Stomach (tissue), 4 donors: ENCODE measurements around the gene LUZP1.

Experiments
- POLR2A ChIP-seq, 4 donors: fragments of 450-650 bp; IDR thresholded peaks; one replicate each; pipeline ENCODE4 v1.6.1; 2016; ENCODE audit warnings: antibody characterized with exemption in 4 of 4, control low read depth in 2 of 4, mild to moderate bottlenecking in 1 of 4, moderate library complexity in 1 of 4
- POLR2AphosphoS5 ChIP-seq, 3 donors: sonication (generic); formaldehyde crosslinking; IDR thresholded peaks; one replicate each; pipeline ENCODE4 v1.6.1; 2016; ENCODE audit warnings: antibody characterized with exemption in 3 of 3
- TF ChIP-seq, protein P1 (sequence below), 7 experiments: fragments of 450-650 bp in 4 of 7; fragments of 200-600 bp in 3 of 7; sonication (generic) in 3 of 7; IDR thresholded peaks; one replicate each; pipeline ENCODE4 v1.5.1; 2016 to 2019; ENCODE audit warnings: antibody characterized with exemption in 7 of 7, control low read depth in 2 of 7, mild to moderate bottlenecking in 1 of 7

DNA sequence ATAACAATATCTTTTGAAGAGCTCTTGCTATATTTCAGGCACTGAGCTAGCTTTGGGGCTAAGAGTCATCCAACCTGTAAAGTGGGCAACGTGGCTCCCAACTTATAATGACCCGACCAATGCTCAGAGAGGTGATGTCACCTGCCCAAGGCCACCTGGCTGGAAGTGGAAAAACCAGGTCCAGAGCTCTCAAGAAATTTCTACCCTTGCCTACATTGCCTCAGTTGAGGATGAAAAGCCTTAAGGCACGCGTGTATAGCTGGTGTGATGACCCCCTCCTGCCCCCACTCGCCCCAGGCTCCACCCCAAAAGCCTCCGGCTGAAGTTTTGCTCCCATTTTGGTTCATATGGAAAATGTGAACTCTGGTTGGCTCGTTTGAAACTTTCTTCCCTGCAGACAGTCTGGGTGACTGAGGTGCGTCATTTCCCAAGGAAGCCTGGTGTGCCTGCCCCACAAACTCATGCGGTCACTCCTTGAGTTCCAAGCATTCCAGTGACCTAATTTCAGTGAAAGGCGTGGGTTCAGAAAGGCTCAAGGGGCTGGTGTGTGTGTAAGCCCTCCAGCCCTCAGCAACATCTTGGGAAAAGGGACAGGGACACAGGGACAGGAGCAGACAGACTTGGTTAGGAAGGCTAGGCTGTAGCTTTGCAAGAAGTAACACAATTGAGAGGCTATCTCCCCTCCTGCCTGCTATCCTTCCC is 28.1 kb upstream of the LUZP1 start:
- TF ChIP-seq, protein P1, sequence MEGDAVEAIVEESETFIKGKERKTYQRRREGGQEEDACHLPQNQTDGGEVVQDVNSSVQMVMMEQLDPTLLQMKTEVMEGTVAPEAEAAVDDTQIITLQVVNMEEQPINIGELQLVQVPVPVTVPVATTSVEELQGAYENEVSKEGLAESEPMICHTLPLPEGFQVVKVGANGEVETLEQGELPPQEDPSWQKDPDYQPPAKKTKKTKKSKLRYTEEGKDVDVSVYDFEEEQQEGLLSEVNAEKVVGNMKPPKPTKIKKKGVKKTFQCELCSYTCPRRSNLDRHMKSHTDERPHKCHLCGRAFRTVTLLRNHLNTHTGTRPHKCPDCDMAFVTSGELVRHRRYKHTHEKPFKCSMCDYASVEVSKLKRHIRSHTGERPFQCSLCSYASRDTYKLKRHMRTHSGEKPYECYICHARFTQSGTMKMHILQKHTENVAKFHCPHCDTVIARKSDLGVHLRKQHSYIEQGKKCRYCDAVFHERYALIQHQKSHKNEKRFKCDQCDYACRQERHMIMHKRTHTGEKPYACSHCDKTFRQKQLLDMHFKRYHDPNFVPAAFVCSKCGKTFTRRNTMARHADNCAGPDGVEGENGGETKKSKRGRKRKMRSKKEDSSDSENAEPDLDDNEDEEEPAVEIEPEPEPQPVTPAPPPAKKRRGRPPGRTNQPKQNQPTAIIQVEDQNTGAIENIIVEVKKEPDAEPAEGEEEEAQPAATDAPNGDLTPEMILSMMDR (IDR thresholded peaks at IDR 0.05) = no peak
- TF ChIP-seq POLR2AphosphoS5 (IDR thresholded peaks at IDR 0.05) (no peak), POLR2A (IDR thresholded peaks at IDR 0.05) (no peak)
